GM19351 (cell line): ENCODE measurements around the gene TRNP1.

Source experiments
- ATAC-seq: cut with Tn5 transposase; IDR thresholded peaks from one replicate; pipeline ENCODE4 v1.9.1; 2021; ENCODE audit warnings: mild to moderate bottlenecking, moderate library complexity; ENCODE audit not compliant: unreplicated experiment

The TRNP1 gene

GRCh38 chr1:27025718-27026117, 32.2 kb downstream of the TRNP1 start:
- no peak for ATAC-seq

GRCh38 chr1:27026621-27027574, 33.4 kb downstream of the TRNP1 start:
- ATAC-seq: no peak

GRCh38 chr1:27027575-27028250, 34.2 kb downstream of the TRNP1 start:
- no peak for ATAC-seq

GRCh38 chr1:27029517-27029916, 36.0 kb downstream of the TRNP1 start:
- ATAC-seq: no peak

GRCh38 chr1:27031235-27032118, 38.0 kb downstream of the TRNP1 start:
- no peak for ATAC-seq

GRCh38 chr1:27032119-27032461, 38.6 kb downstream of the TRNP1 start:
- no peak for ATAC-seq

GRCh38 chr1:27033043-27033746, 39.7 kb downstream of the TRNP1 start:
- ATAC-seq: no peak

- ATAC-seq: no peak
Observed at GRCh38 chr1:27035344-27035743, 41.9 kb downstream of the TRNP1 start.

GRCh38 chr1:27036718-27037117, 43.2 kb downstream of the TRNP1 start:
- ATAC-seq: no peak

GRCh38 chr1:27037518-27037917, 44.0 kb downstream of the TRNP1 start:
- no peak for ATAC-seq

- ATAC-seq: no peak
Observed at GRCh38 chr1:27038020-27038419, 44.5 kb downstream of the TRNP1 start.

- no peak for ATAC-seq
Observed at GRCh38 chr1:27042670-27043069, 49.2 kb downstream of the TRNP1 start.

GRCh38 chr1:27044613-27045151, 51.2 kb downstream of the TRNP1 start:
- no peak for ATAC-seq

GRCh38 chr1:27045973-27046558, 52.6 kb downstream of the TRNP1 start:
- no peak for ATAC-seq

- ATAC-seq: no peak
Observed at GRCh38 chr1:27047914-27048313, 54.4 kb downstream of the TRNP1 start.

- no peak for ATAC-seq
Observed at GRCh38 chr1:27049100-27049499, 55.6 kb downstream of the TRNP1 start.

GRCh38 chr1:27049607-27050006, 56.1 kb downstream of the TRNP1 start:
- ATAC-seq: no peak
